Nephron progenitor cell (in vitro differentiated cells): ENCODE results near the gene RAB26.

Experiments used
- DNase-seq: peaks from one replicate; pipeline ENCODE4 v3.0.0; 2021
- H3K27ac Mint-ChIP-seq: 2 replicates; pipeline ENCODE4 v1.8.0; 2021; ENCODE audit warnings: mild to moderate bottlenecking, moderate library complexity, mixed read lengths
- H3K27me3 Mint-ChIP-seq: 2 replicates; pipeline ENCODE4 v1.8.0; 2021; ENCODE audit warnings: mild to moderate bottlenecking, low read depth, mixed read lengths; ENCODE audit not compliant: poor library complexity
- H3K36me3 Mint-ChIP-seq: 2 replicates; pipeline ENCODE4 v1.8.0; 2021; ENCODE audit warnings: low read depth, mixed read lengths
- H3K4me1 Mint-ChIP-seq: 2 replicates; pipeline ENCODE4 v1.8.0; 2021; ENCODE audit warnings: mixed read lengths
- H3K4me3 Mint-ChIP-seq: 2 replicates; pipeline ENCODE4 v1.8.0; 2021; ENCODE audit warnings: mild to moderate bottlenecking, moderate library complexity, mixed read lengths
- H3K9me3 Mint-ChIP-seq: 2 replicates; pipeline ENCODE4 v1.8.0; 2021; ENCODE audit warnings: mild to moderate bottlenecking, moderate library complexity, mixed read lengths
- CTCF ChIP-seq: fragments of 200-600 bp; sonication (generic); IDR thresholded peaks from 2 replicates; pipeline ENCODE4 v1.5.0; 2021; ENCODE audit warnings: antibody characterized with exemption

Gene RAB26

GRCh38 chr16:2187212-2187611, 38.8 kb downstream of the RAB26 start:
- Mint-ChIP-seq H3K4me3 (no peak overlapping the region), H3K9me3 (no peaks in the 10 kb centered on the region), H3K36me3 (peaks cover 3% of the 10 kb centered on the region), H3K4me1 (peaks cover 8% of the 10 kb centered on the region), H3K27me3 (no peaks in the 10 kb centered on the region), H3K27ac (no peak overlapping the region)
- TF ChIP-seq CTCF = no peak
- DNase-seq = no peak

- no peak for DNase-seq
- Mint-ChIP-seq H3K4me3 (no peak overlapping the region), H3K9me3 (no peaks in the 10 kb centered on the region), H3K27me3 (peaks cover 7% of the 10 kb centered on the region), H3K4me1 (peaks cover 13% of the 10 kb centered on the region), H3K27ac (no peak overlapping the region), H3K36me3 (no peaks in the 10 kb centered on the region)
- TF ChIP-seq CTCF = no peak
Measured at GRCh38 chr16:2188395-2188794, 40.0 kb downstream of the RAB26 start.

- Mint-ChIP-seq H3K27ac (no peak overlapping the region), H3K36me3 (no peaks in the 10 kb centered on the region), H3K27me3 (peaks cover 13% of the 10 kb centered on the region), H3K4me1 (peaks cover 15% of the 10 kb centered on the region), H3K4me3 (no peak overlapping the region), H3K9me3 (no peaks in the 10 kb centered on the region)
- TF ChIP-seq CTCF = no peak
- DNase-seq = no peak
Measured at GRCh38 chr16:2189252-2189893, 40.9 kb downstream of the RAB26 start.

- Mint-ChIP-seq H3K4me3 (no peak overlapping the region), H3K36me3 (no peaks in the 10 kb centered on the region), H3K27ac (no peak overlapping the region), H3K27me3 (peaks cover 21% of the 10 kb centered on the region), H3K4me1 (peaks cover 23% of the 10 kb centered on the region), H3K9me3 (no peaks in the 10 kb centered on the region)
- TF ChIP-seq CTCF = no peak
- DNase-seq = no peak
Measured at GRCh38 chr16:2190002-2190658, 41.7 kb downstream of the RAB26 start.

- no peak for TF ChIP-seq CTCF
- DNase-seq = no peak
- H3K27ac Mint-ChIP-seq = no peak overlapping the region
- no peaks in the 10 kb centered on the region for H3K9me3 Mint-ChIP-seq
- H3K4me1 Mint-ChIP-seq = peaks cover 24% of the 10 kb centered on the region
- H3K27me3 Mint-ChIP-seq = peaks cover 21% of the 10 kb centered on the region
- H3K4me3 Mint-ChIP-seq = no peak overlapping the region
- H3K36me3 Mint-ChIP-seq = no peaks in the 10 kb centered on the region
Measured at GRCh38 chr16:2190659-2191445, 42.4 kb downstream of the RAB26 start.
